ENCODE data around the gene OAS2. TPM values are rescaled to one million over a fixed set of nuclear protein-coding genes. Genes with fewer than 3 reads are reported as not detected.

The OAS2 gene
- total RNA-seq: 0.55 and 0.71 TPM in 2 replicates

GRCh38 chr12:112978163-112979040, at the start of gene OAS2:
Gene OAS2 (plus strand): TSS chr12:112978519. CDS start chr12:112978609, 90 bp downstream.

DNA sequence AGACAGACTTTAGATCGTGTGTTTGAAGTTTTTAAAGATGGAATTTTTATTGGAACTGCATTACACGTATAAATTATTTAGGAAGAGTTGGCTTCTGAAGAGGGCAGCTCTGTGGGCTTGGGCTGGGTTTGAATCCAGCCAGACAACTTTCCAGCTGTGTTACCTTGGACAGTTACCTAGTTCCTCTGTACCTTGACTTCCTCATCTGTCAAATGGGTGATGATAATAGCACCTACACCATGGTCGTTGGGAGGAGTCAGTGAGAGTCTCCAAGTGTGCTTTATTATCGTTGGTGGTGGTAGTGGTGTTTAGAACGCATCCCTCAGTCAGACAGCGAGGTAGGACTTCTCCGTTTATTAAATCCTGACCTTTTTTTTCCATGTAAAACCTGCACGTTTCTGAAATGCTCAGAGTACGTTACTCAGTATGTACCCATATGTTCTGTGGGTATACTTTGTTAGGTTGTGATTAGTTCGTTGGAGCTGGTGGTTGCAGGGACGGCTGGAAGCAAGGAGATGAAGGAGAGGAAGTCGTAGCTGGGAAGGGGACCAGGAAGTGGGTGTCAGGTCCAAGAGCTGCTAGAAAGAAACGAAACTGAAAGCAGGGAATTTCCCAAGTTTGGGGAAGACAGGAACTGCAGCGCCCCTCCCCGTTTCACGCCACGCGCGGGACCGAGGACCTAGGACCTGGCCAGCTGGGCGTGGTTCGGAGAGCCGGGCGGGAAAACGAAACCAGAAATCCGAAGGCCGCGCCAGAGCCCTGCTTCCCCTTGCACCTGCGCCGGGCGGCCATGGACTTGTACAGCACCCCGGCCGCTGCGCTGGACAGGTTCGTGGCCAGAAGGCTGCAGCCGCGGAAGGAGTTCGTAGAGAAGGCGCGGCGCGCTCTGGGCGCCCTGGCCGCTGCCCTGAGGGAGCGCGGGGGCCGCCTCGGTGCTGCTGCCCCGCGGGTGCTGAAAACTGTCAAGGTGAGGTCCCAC, 40.3 kb upstream of the OAS2 start, which contains the start of gene OAS3:
Gene OAS3, plus strand, starts transcription at position 734 of the 979 bp plus-strand sequence. Its CDS starts 57 bp downstream, at position 791.

DNA sequence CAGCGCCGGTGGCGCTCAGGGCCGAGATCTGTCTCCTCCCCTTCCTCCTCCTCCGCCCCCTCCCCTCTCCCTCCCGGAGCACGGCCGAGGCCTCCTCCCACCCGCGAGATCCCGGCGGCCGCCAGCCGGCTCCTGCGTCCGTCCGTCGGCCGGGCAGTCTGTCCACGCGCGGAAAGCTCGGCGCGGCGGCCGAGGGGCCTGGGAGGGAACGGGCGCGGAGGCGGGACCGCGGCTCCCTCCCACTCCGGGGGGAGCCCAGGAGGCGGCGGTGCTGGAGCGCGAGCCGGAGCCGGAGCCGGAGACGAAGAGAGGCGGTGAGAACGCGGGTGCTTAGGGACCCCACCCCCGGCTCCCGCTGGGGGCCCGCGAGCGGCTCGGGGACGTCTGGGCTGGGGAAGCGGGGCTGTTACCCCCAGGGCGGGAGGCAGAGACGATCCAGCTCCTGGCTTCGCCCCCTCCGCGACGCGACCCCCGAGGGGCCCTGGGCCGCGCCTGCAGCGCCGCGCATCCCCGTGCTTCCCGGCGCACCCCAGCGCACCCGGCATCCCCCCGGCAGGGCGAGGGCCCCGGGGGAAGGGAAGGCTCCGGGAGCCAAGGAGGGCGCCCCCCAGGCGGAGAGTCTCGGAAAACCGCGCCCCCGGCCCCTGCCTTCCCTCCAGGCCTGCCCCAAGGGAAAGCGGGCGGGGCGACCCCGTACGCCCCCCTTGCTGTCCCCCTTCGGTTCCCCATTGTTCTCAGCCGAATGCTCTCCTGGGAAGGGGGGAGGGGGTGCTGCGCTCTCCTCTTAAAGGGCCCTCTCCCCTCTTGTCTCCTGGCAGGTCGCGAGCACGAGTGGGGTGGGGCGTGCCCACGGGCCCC, 78.5 kb downstream of the OAS2 start, which contains the start of gene DTX1:
Gene DTX1, plus strand, starts transcription at position 100 of the 858 bp plus-strand sequence. CDS start 1,463 bp downstream, outside the sequence.

Other genes starting within 250 kb of the OAS2 start
- gene RPH3A, start 186.8 kb upstream of the OAS2 start, total RNA-seq: not detected in 2 replicates
- gene OAS1, start 71.6 kb upstream of the OAS2 start, total RNA-seq: 0.28 and 0.65 TPM in 2 replicates
- 1.0 and 1.6 TPM in 2 replicates for gene OAS3, start 40.0 kb upstream of the OAS2 start, total RNA-seq
- 0.18 TPM in 1 of 2 replicates, not detected in the other for gene DTX1, start 78.2 kb downstream of the OAS2 start, total RNA-seq
- not detected in 2 replicates for gene RASAL1, start 157.2 kb downstream of the OAS2 start, total RNA-seq
- gene CFAP73, start 171.2 kb downstream of the OAS2 start, total RNA-seq: not detected in 2 replicates
- gene DDX54, start 207.0 kb downstream of the OAS2 start, total RNA-seq: 25.2 and 30.2 TPM in 2 replicates
- gene RITA1, start 207.2 kb downstream of the OAS2 start, total RNA-seq: 9.7 and 17.7 TPM in 2 replicates
- 16.9 and 26.6 TPM in 2 replicates for gene TPCN1, start 242.9 kb downstream of the OAS2 start, total RNA-seq